Measurements from ENCODE around the gene RLN3. TPM values are rescaled to one million over a fixed set of nuclear protein-coding genes. Genes with fewer than 3 reads are reported as not detected.
A peak's percentile ranks its signal among the peaks of the same experiment; 100 is the strongest.

RLN3 gene, protein sequence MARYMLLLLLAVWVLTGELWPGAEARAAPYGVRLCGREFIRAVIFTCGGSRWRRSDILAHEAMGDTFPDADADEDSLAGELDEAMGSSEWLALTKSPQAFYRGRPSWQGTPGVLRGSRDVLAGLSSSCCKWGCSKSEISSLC
- total RNA-seq (2014; rRNA removed; shearing (Covaris generic)) (not detected in 2 replicates), polyA plus RNA-seq (2016; fragmentation: Nextera tagmentation; extraction: Ambion mirVana) (not detected in 2 replicates)

DNA sequence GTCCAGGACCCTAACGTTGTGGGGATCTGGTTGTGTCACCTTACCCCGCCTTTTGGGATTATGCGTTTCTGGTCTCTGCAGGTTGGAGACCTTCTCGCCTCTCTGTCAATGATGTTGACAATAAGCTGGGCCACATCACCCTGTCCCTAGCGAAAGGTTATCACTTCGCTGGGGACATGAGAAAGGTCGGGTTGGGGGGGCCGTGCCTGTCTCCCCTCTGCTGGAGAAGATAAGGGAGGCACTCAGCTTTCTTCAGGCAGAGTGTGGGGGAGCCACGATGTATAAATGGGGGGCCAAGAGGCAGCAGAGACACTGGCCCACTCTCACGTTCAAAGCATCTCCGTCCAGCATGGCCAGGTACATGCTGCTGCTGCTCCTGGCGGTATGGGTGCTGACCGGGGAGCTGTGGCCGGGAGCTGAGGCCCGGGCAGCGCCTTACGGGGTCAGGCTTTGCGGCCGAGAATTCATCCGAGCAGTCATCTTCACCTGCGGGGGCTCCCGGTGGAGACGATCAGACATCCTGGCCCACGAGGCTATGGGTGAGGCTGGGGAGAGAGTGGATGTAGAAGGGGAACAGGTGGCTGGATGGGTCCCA is at the start of gene RLN3:
Gene RLN3 (plus strand): TSS at position 293 of the 595 bp plus-strand sequence. CDS start 57 bp downstream, at position 350.
- in situ Hi-C loops (cut with MboI): no loop called here
- Histone ChIP-seq H3K4me2 (ENCODE audit: unreplicated experiment) (no peak within 1 kb of the TSS), H3K27ac (no peak within 1 kb of the TSS), H3K4me3 (no peak within 1 kb of the TSS), H3F3A (ENCODE audit: insufficient read depth) (no peaks in the 10 kb centered on the region), H2AFZ (no peak within 1 kb of the TSS), H4K20me1 (ENCODE audit: insufficient read depth) (no peaks in the 10 kb centered on the region), H3K27me3 (replicated peaks; ENCODE audit: insufficient read depth) (no peaks in the 10 kb centered on the region), H3K4me1 (ENCODE audit: insufficient read depth) (peaks cover 3% of the 10 kb centered on the region; the same call in 1 of the 2 replicates), H3K9ac (no peak within 1 kb of the TSS), H3K9me3 (ENCODE audit: low read depth) (no peaks in the 10 kb centered on the region), H3K79me2 (ENCODE audit: insufficient read depth) (no peaks in the 10 kb centered on the region), H3K9me2 (ENCODE audit: insufficient read depth) (no peaks in the 10 kb centered on the region), H3K36me3 (ENCODE audit: low read depth) (no peaks in the 10 kb centered on the region)
- TF ChIP-seq EZH2 (IDR thresholded peaks at IDR 0.05; ENCODE audit: insufficient read depth, poor library complexity, severe bottlenecking) (no peak), EZH2phosphoT487 (IDR thresholded peaks at IDR 0.05; ENCODE audit: insufficient read depth, low read depth) (no peak)
- no peak for DNase-seq
- 65 to 74% methylated on average over 20 to 23 of the region's 24 CpGs for WGBS, 2 experiments (ENCODE audit: low coverage in 1 of 2, low lambda C conversion rate in 2 of 2, missing lambda C conversion rate in 2 of 2)

DNA sequence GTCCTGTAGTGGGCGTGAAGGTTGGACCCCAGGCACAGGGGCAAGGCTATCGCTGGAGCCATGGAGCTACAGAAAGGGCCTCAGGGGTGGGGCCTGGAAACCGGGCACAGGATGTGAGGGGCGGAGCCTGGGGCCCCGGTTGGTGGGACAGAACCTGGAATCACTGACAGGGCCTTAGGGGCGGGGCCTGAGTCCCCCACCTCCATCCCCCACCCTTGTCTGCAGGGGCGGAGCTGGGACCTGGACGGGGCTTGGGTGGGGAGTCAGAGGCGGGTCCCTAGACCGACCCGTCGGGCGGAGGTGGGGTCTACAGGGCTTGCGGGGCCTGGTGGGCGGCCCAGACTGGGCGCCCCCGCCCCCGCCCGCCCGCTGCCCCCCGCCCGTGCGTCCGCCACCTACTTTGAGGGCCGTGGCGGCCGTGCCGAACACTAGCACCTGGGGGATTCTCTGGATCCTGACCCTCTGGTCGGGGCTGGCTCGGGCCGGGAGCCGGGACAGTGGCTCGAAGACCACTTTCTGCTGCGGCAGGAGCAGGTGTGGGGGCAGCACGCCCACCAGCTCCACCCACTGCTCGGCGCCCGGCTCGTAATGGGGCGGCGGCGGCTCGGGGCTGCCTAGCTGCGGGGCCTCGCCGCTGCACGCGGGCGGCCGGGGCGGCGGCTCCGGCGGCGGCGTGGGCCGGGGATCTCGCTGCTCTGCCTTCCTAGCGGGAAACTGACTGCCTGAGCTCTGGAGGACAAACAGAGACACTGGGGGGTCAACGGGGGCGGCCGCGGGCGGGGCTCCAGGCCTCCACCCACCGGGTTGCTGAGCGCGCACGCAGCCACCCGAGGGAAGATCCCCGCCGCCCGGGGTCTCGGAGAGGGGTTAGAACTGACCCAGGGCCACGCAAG is 49.4 kb upstream of the RLN3 start:
- Histone ChIP-seq H4K20me1 (ENCODE audit: insufficient read depth) (no peaks in the 10 kb centered on the region), H3K27ac (no peak overlapping the region), H3F3A (ENCODE audit: insufficient read depth) (no peaks in the 10 kb centered on the region), H3K27me3 (replicated peaks; ENCODE audit: insufficient read depth) (no peaks in the 10 kb centered on the region), H3K9me2 (ENCODE audit: insufficient read depth) (no peaks in the 10 kb centered on the region), H3K36me3 (ENCODE audit: low read depth) (no peaks in the 10 kb centered on the region), H2AFZ (0 out of 2 replicates have a peak overlapping the region, but pooled peaks have one; percentile 45), H3K9ac (0 out of 2 replicates have a peak overlapping the region, but pooled peaks have one; percentile 27), H3K4me1 (ENCODE audit: insufficient read depth) (no peaks in the 10 kb centered on the region), H3K4me3 (peak overlapping the region; percentile 37), H3K4me2 (ENCODE audit: unreplicated experiment) (peak overlapping the region; percentile 41), H3K9me3 (ENCODE audit: low read depth) (no peaks in the 10 kb centered on the region), H3K79me2 (ENCODE audit: insufficient read depth) (no peaks in the 10 kb centered on the region)
- TF ChIP-seq EZH2phosphoT487 (IDR thresholded peaks at IDR 0.05; ENCODE audit: insufficient read depth, low read depth) (no peak), EZH2 (IDR thresholded peaks at IDR 0.05; ENCODE audit: insufficient read depth, poor library complexity, severe bottlenecking) (no peak)
- DNase-seq: peak; percentile 46
- in situ Hi-C loops (cut with MboI): no loop called here
- WGBS, 2 experiments (ENCODE audit: low coverage in 1 of 2, low lambda C conversion rate in 2 of 2, missing lambda C conversion rate in 2 of 2): 15 to 16% methylated on average over 18 to 43 of the region's 74 CpGs

DNA sequence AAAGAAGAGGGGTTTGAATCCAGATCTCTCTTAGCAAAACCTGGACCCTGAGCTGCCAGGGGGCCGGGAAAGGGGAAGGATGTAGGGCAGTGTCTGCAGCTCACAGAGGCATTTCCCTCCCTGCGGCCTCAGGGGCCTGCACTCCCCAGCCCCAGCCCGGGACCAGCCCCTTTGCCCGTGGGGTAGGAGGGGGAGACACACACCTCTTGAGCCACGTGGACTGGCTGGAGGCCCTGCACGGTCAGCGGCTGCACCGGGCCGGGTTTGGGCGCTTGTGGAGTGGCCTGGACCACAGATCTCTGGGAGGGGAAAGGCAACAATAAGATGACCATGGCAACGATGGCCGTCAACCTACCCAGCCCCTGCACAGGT is 48.7 kb upstream of the RLN3 start:
- WGBS, 2 experiments (ENCODE audit: low coverage in 1 of 2, low lambda C conversion rate in 2 of 2, missing lambda C conversion rate in 2 of 2): 45 to 48% methylated on average over 12 of the region's 12 CpGs
- Histone ChIP-seq H3K9ac (0 out of 2 replicates have a peak overlapping the region, but pooled peaks have one; percentile 27), H3K9me2 (ENCODE audit: insufficient read depth) (no peaks in the 10 kb centered on the region), H3K4me3 (peak overlapping the region; percentile 37; the same call in 1 of the 2 replicates), H3K4me2 (ENCODE audit: unreplicated experiment) (peak overlapping the region; percentile 41), H4K20me1 (ENCODE audit: insufficient read depth) (no peaks in the 10 kb centered on the region), H3K9me3 (ENCODE audit: low read depth) (no peaks in the 10 kb centered on the region), H3K79me2 (ENCODE audit: insufficient read depth) (no peaks in the 10 kb centered on the region), H3K4me1 (ENCODE audit: insufficient read depth) (no peaks in the 10 kb centered on the region), H2AFZ (0 out of 2 replicates have a peak overlapping the region, but pooled peaks have one; percentile 45), H3F3A (ENCODE audit: insufficient read depth) (no peaks in the 10 kb centered on the region), H3K27me3 (replicated peaks; ENCODE audit: insufficient read depth) (no peaks in the 10 kb centered on the region), H3K27ac (no peak overlapping the region), H3K36me3 (ENCODE audit: low read depth) (no peaks in the 10 kb centered on the region)
- in situ Hi-C loops (cut with MboI): no loop called here
- DNase-seq: no peak
- TF ChIP-seq EZH2 (IDR thresholded peaks at IDR 0.05; ENCODE audit: insufficient read depth, poor library complexity, severe bottlenecking): no peak
- TF ChIP-seq EZH2phosphoT487 (IDR thresholded peaks at IDR 0.05; ENCODE audit: insufficient read depth, low read depth): no peak

DNA sequence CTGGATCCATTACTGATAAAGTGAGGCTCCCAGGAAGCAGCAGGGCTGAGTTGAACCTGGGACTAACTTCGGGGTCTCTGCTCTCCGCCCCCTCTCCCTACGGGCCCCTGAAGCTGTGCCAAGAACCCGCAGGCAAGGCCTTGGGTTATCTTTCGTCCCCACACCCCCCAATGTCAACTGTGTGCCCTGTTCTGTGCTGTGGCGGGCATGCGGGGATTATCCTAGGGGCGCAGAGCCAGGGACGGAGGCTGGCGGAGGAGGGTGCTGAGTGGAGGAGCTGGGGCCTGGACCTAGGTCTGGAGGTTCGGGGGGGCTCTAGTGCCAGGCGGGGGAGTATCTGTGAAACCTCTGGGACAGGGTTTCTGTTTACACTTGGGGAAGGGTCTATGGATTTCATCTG is 48.3 kb upstream of the RLN3 start:
- Histone ChIP-seq H3K9ac (no peak overlapping the region), H3K9me3 (ENCODE audit: low read depth) (no peaks in the 10 kb centered on the region), H3K27me3 (replicated peaks; ENCODE audit: insufficient read depth) (no peaks in the 10 kb centered on the region), H3K36me3 (ENCODE audit: low read depth) (no peaks in the 10 kb centered on the region), H3K79me2 (ENCODE audit: insufficient read depth) (no peaks in the 10 kb centered on the region), H3K4me3 (no peak overlapping the region), H3K27ac (no peak overlapping the region), H3K4me1 (ENCODE audit: insufficient read depth) (no peaks in the 10 kb centered on the region), H3K9me2 (ENCODE audit: insufficient read depth) (no peaks in the 10 kb centered on the region), H3K4me2 (ENCODE audit: unreplicated experiment) (no peak overlapping the region), H4K20me1 (ENCODE audit: insufficient read depth) (no peaks in the 10 kb centered on the region), H2AFZ (no peak overlapping the region), H3F3A (ENCODE audit: insufficient read depth) (no peaks in the 10 kb centered on the region)
- TF ChIP-seq EZH2phosphoT487 (IDR thresholded peaks at IDR 0.05; ENCODE audit: insufficient read depth, low read depth) (no peak), EZH2 (IDR thresholded peaks at IDR 0.05; ENCODE audit: insufficient read depth, poor library complexity, severe bottlenecking) (no peak)
- WGBS, 2 experiments (ENCODE audit: low coverage in 1 of 2, low lambda C conversion rate in 2 of 2, missing lambda C conversion rate in 2 of 2): 93 to 94% methylated on average over 12 of the region's 12 CpGs
- no peak for DNase-seq
- in situ Hi-C loops (cut with MboI): no loop called here
